Activated naive CD4-positive, alpha-beta T cell (primary cell): ENCODE data around the gene GLTP.

Source experiments
- DNase-seq, 4 experiments: peaks; one replicate each; lab custom pipeline; 2025; lab: John Stamatoyannopoulos, UW

GLTP gene

DNA sequence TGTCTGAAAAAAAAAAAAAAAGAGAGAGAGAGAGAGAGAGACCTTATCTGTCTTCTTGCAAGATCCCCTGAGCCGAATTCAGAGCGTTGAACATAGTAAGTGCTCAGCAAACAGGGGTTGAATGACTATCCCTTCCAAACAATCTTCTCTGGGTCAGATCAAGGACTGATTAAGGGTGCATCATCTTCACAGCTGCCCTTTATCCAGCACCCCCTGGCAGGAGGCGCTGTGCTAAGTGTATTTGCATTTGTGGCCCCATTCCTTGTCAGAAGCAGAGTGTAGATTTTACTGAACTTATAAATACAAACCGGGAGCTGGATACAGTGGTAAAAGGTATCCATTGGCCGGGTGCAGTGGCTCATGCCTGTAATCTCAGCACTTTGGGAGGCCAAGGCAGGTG is 38.3 kb downstream of the GLTP start:
- DNase-seq = no peak

DNA sequence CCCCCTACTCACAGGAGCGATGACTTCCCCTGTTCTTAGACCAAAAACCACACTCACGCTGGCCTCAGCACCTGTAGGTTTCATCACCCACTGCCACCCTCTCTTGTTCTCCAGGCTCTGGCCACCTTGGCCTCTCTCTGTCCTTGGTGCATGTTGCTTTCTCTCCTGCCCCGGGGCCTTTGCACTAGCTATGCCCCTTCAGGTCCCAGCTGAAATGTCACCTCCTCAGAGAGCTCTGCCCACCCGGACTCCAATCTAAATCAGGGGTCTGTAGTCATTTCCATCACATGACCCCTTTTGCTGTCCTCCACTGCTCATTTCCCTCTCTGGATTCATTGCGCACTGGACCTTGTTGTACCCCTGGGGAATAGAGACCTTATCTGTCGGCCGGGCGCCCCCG is 39.0 kb downstream of the GLTP start:
- DNase-seq = no peak

DNA sequence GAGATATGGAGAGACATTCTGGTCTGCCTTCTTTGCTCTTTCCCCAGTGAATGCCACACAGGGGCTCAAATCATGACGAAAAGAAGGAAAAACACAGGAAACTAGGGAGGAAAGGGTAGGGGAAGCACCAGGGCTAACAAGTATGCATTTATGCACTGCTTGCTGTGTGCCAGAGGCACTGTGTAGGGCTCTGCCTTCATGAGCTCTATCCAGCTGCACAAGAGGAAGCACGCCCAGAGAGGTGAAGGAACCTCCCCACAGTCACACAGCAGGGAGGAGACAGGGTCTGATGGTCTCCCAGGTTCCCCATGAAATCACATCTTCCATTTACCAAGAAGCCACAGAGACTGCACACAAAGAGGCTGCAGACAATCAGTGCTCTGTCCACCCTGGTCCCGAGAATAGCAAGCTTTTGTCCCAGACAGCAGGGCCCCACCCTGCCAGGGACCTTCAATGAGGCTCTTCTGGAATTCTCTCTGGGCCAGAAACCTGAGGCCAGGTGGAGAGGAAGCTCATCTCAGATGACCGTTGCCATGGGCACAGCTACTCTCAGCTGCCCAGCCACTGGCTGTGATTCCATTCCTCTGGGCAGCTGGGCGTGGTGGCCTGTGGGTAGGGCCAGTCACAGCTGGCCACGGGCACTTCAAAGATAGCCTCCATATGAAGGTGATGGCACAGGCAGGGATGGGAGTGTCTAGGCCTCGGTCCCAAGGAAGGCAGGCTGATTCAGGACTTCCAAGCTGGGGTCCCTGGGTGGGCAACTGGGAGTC is 39.9 kb downstream of the GLTP start:
- no peak for DNase-seq

DNA sequence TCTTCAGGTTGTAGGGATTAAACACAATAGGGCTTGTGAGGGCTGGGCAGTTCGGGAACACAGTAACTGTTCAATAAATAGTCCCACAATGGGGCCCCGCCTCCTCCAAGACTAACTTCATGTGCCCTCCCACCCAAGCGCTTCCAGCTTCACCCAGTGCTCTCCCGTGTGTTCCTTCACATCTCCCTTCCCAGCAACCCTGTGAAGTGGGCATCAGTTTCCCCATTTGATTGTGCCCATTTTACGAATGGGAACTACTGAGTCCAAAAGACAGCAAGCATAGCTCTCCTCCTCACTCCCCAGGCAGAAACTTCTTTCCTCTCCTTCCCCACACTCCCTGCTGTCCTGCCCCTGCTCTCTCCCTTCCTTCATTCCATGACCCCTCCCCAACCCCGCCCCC is 40.9 kb downstream of the GLTP start:
- no peak for DNase-seq

DNA sequence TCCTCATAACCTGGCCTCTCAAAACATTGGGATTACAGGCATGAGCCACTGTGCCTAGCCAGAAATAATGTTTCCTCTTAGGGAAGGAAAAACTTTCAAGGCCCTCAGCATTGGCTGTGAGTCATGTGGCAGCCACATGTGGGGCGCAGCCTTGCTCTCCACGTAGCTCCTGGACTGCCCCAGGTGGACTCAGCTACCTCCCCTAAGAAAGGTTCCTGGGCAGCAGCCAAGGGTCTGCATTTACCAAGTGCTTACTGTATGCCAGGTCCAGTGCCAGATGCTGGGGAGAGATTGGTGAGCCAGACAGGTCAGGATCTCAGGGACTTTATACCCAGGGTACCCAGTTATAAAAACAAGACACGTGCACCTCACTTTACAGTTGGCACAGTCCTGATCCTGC is 43.4 kb downstream of the GLTP start:
- no peak for DNase-seq

DNA sequence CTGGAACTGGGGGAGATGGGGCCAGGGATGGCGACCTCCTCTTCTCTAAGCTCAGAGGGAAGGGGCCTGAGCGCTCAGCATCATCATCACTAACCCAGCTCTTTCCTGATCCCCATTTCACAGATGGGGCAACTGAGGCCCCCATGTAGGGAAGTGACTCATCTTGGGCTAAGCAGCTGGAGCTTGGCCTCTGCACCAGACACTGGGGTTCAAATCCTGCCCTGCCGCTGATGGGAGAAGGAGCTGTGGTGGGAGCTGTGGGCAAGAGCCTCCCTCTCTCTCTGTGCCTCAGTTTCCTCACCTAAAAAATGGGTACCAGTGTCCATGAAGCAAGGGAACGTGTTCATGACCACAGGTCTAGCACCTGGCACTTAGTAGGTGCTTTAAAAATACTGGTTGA is 44.5 kb downstream of the GLTP start:
- no peak for DNase-seq

DNA sequence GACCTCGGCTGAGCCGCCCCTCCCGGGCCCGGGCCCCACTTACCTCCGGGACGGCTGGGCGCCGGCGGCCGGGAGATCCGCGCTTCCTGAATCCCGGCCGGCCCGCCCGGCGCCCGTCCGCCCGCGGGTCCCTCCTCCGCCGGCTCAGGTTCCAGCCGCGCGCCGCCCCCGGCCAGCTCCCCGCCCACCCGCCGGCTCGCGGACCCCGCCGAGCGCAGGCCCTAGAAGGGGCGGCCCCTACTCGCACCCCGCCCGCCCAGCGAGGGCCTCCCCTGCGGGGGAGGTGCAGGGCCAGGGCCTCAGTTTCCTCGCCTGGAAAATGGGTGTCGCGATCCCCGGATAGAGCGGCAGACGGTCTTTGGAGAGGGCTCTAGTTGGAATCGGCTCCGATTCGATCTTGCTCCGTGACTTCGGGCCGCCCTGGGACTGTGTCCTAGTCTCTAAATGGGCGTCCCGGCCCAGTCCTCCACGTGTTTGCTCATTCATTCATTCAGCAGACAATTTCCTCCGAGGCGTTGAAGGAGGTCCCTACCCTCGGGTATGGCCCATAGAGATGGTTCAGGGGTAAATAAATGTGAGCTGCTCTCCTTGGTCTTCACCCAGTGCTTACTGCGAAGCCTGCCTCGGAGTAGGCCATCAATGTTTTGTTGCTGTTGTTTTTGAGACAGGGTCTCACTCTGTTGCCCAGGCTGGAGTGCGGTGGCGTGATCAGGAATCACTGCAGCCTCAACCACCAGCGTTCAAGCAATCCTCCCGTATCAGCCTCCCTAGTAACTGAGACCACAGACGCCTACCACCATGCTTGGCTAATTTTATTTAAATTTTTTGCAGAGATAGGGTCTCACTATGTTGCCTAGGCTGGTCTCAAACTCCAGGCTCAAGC is 46.8 kb downstream of the GLTP start, which contains the start of gene TRPV4:
TSS of gene TRPV4 (minus strand) at position 92 of the 883 bp plus-strand sequence. CDS start 18,602 bp downstream, outside the sequence.
- DNase-seq = no peak

DNA sequence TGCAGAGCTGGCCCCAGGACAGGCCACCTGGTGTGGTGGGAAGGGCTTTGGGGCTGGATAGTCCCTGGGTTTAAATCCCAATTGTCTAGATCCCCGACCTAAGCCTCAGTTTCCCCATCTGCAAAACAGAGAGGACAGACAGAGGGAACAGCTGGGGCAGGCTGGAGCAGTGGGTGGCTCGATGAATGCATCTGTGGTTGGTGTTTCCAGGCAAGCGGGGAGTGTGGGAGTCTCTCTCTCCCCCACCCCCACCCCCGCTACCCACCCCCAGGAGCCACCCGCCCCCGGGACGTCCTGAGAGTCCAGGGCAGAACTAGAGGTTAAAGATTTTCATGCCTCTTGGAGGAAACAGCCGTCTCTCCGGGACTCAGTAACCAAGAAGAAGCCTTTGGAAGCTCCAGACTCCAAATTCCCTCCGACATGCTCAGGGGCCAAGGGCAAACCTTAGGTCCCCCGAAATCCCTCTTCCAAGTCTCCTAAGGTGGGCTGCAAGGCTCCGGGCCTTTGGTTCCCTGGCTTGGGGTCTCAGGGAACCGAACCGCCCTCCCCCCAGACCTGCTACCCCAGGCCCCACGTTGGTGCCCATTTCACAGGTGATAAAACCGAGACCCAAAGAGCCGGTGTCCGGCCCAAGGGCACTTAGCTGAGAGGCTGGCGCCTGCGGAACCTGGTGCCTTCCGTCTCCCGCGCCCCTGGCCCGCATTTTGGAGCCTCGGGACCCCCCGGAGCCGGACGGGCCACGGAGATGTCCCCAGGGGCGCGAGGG is 47.6 kb downstream of the GLTP start:
- DNase-seq = no peak

DNA sequence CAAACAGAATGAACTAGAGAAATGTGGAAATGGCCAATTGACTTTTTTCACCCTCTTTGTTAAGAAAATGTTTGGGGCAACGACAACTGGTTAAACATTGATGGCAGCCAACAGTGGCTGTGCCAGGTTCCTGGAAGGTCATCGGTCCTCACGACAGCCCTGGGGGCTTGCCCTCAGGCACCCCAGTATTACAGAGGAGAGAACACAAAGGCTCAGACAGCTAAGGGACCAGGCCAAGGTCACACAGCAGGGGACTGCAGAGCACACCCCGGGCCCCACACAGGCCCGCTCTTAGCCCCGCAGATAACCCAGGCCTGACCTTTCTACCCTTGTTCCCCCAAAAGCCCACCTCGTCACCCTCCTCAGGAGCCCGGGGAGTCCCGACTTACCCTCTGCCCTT is 48.4 kb downstream of the GLTP start:
- DNase-seq = no peak

DNA sequence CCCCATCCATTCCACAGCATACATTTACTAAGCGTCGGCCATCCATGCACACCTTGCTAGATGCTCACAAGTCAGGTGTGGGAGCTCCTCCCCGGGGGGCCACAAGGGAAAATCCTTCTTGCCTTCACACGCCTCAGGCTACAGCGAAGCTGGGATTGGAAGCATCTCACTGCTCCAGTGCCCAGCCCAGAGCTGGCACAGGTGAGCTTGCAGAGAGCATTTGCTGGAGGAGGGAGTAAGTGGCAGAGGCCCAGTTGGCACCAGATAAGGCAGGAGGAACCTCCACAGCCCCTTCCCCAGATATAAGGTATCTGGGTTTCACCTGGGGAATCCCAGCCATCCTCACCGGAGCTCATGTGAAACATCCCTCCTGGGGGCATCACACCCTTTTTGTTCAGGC is 49.0 kb downstream of the GLTP start:
- no peak for DNase-seq

DNA sequence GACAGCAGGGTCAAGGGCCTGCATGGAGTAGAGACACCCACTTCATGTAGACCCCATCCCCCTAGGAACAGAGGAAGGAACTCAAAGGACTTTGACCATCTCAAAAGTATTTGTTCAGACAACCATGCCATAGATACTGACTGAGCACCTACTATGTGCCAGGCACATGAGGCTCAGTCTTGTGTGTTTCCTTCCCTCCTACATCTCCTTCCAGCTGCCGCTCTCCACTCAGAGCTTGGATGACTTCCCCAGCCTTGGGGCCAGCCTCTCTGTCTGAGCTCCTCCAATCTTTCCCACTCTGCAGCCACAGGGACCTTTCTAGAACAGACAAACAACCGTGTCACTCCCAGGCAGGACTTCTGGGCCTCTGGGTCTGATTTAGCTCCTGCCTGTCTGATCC is 49.6 kb downstream of the GLTP start:
- no peak for DNase-seq

DNA sequence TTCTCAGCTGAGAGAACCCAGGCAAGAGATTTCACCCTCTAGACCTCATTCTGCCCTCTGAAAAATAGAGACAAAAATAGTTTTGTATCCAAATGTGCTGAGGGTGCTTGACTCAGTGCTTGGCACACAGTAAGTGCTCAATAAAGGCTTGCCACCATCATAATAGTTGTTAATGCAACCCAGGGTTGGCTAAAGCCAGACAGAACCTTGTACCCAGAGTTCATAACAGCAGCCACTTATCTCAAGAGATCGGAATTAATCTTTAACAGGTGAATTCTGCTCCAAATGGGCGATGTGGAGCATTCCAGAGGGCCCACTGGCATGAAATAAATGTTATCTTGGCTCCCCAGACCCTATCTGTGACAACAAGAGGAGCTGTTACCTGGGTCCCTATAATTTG is 50.1 kb downstream of the GLTP start:
- no peak for DNase-seq

DNA sequence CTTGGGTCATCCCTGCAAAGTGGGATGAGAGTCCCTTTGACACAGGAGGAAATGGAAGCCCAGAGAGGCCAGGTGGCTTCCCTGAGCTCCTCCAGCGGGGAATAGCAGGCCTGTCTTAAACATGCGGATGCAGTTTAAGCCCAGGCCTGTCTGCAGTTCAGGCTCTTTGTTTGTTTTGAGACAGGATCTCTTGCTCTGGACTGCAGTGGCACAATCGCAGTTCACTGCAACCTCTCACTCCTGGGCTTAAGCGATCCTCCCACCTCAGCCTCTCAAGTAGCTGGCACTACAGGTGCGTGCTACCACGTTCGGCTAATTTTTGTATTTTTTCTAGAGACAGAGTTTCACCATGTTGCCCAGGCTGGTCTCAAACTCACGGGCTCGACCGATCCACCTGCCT is 50.7 kb downstream of the GLTP start:
- DNase-seq = no peak

DNA sequence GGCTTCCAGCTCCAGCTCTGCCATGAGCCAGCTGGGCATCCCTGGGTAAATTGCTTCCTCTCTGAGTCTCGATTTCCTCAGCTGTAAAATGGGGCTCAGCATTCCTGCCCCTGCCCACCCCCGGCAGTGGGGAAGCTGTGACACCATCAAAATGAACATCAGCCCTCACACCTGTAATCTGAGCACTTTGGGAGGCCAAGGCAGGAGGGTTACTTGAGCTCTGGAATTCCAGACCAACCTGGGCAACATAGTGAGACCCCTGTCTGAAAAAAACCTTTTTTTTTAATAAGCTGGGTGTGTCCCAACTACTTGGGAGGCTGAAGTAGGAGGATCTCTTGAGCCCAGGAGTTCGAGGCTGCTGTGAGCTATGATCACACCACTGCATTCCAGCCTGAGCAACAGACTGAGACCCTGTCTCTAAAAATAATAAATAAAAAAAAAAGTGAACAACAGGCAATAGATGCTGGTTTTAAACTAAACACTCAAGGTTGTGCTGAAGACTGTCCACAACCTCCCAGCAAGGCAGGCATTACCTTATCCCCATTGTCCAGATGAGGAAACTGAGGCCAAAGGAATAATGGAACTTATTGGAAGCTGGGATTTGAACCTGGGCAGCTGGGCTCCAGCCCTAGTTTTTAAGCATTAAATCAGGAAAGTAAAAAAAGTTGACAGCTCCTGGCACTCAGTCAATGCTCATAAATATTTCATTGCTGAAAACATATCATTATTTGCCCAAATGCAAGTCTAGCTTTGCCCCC is 51.4 kb downstream of the GLTP start:
- no peak for DNase-seq

DNA sequence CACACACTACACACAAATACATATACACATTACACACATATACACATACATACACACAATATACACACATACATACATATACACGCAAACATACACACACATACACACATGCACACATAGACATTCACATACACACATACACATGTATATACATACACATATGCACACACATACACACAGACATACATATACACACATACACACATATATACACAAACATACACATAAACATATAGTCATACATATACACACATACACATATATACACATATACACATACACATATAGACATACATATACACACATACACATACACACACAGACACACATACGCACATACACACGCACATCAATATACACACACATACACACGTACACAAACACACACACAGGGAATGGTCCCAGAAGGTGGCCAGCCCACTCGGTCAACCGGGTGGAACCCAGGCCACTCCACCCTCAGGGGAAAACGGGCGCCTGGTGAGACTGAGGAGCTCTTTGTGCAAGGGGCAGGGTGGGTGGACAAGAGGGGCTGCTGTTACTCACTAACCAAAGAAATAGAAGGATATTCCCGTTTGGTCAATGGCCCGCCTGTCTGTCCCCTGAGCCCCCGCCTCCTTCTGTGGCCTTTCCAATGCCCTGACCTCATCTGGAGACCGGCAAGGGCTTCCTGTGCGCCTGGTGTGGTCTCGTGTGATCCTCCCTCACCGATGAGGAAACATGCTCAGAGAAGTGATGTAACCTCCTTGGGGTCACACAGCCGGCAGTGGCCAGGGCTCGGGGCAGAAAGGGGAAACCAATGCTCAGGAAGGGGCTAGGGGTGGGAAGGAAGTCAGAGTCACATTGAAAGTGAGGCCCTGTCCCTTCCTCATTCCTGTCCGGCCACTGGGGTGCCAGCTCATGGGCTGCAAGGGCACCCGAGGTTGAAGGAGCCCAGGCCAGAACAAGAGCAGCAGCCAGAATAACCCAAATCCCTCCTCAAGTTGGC is 52.5 kb downstream of the GLTP start:
- DNase-seq = no peak

DNA sequence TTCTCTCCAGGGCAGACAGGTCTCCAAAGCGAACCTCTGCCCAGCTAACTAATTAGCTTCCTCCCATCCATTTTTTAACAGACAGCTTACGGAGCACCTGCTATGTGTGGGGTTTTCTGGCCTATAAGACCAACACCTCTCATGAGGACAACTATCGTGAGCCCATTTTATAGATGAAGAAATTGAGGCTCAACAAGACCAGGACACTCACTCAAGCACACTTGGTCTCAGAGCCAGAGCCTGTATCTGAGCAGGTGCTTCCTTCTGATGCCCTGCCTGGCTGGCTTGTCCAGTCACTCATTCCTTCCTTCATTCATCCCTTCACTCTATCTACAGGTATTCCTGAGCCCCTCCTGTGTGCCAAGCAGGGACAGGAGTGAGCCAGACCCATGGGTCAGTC is 53.3 kb downstream of the GLTP start:
- no peak for DNase-seq

DNA sequence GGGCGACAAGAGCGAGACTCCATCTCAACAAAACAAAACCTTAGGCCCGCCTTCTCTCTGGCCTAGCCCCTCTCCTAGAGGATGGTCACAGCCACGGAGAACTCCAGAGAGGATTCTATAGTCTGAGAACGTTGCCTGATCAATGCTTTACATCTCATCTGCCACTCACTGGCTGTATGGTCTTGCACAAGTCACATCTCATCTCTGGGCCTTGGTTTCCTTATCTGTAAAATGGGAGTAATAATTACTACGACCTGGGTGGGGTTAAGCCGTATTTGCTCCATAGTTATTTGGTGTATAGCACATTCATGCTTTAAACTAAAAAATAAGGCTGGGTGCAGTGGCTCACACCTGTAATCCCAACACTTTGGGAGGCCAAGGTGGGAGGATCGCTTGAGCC is 55.6 kb downstream of the GLTP start:
- DNase-seq = no peak

DNA sequence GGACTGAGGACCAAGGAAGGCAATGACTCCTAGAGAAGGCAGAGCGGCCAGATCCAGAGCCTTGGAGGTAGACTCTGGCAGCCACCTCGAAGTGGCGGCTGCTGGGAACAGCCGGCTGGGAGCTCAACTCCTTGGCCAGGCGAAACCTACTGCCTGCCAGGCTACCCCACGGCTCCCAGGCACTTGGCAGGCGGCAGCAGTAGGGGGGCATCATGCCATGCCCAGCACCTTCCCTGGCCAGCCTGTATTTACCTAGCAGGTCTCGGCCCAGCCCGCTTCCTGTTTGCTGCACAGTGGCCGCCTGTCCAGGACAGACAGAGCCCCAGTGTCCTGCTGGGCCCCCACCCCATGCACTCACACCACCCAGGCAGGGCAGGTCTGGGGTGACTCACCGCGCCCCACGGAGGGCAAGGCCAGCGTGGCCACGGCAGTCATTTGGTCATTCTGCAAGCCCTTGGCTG is 57.4 kb downstream of the GLTP start:
- no peak for DNase-seq

DNA sequence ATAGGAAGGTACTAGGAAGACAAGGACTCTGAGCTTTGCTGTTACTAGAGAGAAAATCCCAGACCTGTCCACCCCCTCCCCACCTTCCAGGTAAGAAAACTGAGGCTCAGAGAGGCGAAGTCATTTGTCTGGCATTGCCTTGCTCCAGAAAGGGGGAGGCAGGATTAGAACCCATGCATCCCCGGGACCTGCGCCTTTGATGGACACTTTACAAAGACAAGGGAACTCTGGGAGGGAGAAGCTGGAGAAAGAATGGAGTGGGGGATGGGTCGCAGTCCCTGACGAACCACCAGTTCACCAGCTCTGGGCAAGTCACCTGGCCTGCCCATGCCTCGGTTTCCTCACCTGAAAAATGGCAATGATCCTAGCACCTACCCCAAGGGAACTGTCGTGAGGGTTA is 57.9 kb downstream of the GLTP start:
- no peak for DNase-seq

DNA sequence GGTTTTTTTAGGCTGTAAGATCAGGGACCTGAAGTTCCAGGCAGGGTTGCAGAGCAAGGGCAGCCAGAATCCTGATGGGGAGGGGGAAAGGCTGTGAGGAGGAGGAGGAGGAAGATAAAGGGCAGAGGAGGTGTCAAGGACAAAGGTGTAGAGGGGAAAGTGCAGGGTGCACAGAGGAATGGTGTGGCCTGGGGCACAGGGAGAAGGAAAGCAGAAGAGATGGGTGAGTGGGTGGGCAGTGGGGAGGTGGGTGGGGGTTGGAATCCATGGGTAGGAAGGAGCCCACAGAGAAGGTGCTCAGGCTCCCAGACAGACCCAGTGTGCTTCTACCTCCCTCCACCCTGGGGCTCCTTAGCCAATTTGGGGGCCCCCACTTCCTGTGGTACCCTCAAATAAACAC is 58.4 kb downstream of the GLTP start:
- DNase-seq = no peak
